Measurements from ENCODE around the gene CNEP1R1.

Gene CNEP1R1

DNA sequence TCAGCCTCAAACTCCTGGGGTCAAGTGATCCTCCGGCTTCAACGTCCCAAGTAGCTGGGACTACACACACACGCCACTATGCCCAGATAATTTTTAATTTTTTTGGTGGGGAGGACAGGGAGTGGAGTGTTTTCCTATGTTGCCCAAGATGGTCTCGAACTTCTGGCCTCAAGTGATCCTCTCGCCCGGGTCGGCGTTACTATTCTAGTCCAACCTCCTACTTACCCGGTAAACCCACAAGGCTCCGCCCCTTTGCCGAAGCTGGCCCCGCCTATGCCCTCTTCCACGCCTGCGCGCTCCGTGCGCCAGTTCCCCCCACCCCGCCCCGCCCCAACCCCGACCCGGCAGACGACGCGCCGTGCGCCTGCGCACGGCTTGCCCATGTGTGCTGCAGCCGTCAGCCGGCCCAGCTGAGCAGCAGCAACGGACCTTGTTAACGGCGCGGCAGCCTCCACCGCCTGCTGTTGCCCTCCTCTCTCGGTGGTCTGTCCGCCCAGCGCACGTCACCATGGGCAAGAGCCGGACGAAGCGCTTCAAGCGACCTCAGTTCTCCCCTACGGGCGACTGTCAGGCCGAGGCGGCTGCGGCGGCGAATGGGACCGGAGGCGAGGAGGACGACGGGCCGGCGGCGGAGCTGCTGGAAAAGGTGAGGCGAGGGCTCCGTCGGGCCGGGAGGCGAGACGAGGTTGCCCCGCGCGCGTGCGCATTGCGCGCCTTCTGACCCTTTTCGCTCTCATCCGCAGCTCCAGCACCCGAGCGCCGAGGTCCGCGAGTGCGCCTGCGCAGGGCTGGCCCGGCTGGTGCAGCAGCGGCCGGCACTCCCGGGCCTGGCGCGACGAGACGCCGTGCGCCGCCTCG lies 40.8 kb downstream of the CNEP1R1 start, which contains the start of gene HEATR3:
Gene HEATR3 (plus strand): TSS at position 347 of the 858 bp plus-strand sequence. CDS start 162 bp downstream, at position 509.
- Mint-ChIP-seq H3K27ac (peak within 1 kb of the TSS; percentile 86 to 89 (median 87)), H3K9me3 (no peaks in the 10 kb centered on the region), H3K4me3 (peak within 1 kb of the TSS; percentile 84 to 97 (median 94)), H3K36me3 (ENCODE audit: low read depth) (peaks cover 11% of the 10 kb centered on the region), H3K4me1 (peaks cover 27% of the 10 kb centered on the region), H3K27me3 (ENCODE audit: low read depth) (peaks cover 3% of the 10 kb centered on the region)
- TF ChIP-seq, protein P1, sequence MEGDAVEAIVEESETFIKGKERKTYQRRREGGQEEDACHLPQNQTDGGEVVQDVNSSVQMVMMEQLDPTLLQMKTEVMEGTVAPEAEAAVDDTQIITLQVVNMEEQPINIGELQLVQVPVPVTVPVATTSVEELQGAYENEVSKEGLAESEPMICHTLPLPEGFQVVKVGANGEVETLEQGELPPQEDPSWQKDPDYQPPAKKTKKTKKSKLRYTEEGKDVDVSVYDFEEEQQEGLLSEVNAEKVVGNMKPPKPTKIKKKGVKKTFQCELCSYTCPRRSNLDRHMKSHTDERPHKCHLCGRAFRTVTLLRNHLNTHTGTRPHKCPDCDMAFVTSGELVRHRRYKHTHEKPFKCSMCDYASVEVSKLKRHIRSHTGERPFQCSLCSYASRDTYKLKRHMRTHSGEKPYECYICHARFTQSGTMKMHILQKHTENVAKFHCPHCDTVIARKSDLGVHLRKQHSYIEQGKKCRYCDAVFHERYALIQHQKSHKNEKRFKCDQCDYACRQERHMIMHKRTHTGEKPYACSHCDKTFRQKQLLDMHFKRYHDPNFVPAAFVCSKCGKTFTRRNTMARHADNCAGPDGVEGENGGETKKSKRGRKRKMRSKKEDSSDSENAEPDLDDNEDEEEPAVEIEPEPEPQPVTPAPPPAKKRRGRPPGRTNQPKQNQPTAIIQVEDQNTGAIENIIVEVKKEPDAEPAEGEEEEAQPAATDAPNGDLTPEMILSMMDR (IDR thresholded peaks at IDR 0.05; ENCODE audit: unreplicated experiment in 3 of 3): no peak

DNA sequence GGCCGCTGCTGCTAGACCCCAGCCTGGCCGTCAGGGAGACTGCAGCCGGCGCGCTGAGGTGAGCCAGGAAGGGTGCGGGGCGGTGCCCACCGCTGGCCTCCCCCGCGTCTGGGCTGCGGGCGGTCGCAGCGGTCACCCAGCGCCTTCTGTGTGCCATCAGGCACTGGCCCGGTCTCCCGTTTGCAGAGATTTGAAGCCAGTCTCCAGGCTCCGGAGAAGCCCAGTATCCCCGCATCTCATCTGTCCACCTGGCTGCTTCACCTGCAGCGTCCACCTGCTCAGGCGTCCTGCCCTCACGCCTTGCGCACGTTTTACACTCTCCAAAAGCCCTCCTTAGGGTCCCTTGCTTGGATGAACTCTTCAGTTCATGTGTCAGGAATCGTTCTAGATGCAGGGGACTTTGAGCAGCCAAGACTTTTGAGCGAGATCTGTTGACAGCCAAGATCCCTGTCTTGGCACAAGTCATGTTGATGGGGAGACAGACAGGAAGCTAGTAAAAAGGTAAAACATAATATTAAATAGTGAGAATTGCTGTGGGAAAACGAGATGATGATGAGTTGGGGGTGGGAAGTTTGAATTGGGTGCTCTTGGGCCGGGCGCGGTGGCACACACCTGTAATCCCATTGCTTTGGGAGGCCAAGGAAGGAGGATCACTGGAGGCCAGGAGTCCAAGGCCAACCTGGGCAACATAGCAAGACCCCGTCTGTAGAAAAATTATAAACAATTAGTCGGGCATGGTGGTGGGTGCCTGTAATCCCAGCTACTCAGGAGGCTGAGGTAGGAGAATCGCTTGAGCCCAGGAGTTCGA lies 41.7 kb downstream of the CNEP1R1 start:
- peaks cover 3% of the 10 kb centered on the region for H3K27me3 Mint-ChIP-seq (ENCODE audit: low read depth)
- H3K4me1 Mint-ChIP-seq: peaks cover 31% of the 10 kb centered on the region
- peaks cover 15% of the 10 kb centered on the region for H3K36me3 Mint-ChIP-seq (ENCODE audit: low read depth)
- TF ChIP-seq, protein P1 (IDR thresholded peaks at IDR 0.05; ENCODE audit: unreplicated experiment in 3 of 3): no peak
- no peaks in the 10 kb centered on the region for H3K9me3 Mint-ChIP-seq
- peak overlapping the region; percentile 77 to 89 (median 87) for H3K27ac Mint-ChIP-seq
- peak overlapping the region; percentile 84 to 97 (median 94) for H3K4me3 Mint-ChIP-seq

DNA sequence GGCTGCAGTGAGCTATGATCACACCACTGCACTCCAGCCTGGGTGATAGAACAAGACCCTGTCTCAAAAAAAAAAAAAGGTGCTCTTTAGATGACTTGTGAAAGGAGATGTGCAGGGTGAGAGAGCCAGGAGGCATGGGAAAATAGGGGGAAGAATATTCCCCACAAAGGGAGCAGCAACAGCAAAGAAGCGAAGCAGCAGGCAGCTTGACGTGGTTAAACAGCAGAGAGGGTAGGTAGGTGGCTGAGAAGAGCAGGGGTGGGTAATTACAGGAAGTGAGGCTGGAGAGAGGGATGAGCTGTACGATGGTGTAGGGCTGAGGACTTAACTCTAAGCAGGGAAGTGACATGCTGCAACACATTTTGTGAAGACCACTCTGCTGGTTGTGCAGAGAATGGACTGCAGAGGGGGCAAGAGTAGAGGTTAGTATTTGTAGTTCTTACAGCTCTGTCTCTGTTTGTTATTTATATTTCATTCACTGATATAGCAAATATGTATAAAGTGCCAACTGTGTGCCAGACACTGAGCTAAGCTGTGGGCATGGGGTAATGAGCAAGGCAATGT lies 42.3 kb downstream of the CNEP1R1 start:
- Mint-ChIP-seq H3K27me3 (ENCODE audit: low read depth) (peaks cover 3% of the 10 kb centered on the region), H3K4me3 (peak overlapping the region; percentile 84 to 97 (median 94)), H3K36me3 (ENCODE audit: low read depth) (peaks cover 15% of the 10 kb centered on the region), H3K9me3 (no peaks in the 10 kb centered on the region), H3K4me1 (peaks cover 31% of the 10 kb centered on the region), H3K27ac (peak overlapping the region; percentile 67 to 91 (median 77))
- TF ChIP-seq, protein P1 (IDR thresholded peaks at IDR 0.05; ENCODE audit: unreplicated experiment in 3 of 3): peak; percentile 46 to 54 (median 50)

DNA sequence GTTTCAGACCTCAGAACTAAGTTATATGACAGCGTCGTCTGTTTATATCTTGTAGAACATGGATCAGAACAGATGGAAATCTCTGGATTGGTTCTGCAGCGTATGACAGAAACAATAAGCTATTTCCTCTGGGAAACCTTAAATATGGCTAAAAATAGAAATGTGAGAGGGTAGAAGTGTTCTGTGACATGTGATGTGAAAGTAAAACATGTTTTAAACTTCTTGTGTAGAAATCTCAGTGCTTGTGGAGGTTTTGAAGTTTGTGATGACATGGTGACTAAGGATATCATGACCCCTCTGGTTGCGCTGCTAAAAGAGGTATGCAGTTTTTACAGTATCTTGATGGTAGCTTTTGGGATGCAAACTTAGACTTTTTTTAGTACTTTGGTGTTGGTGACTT lies 43.5 kb downstream of the CNEP1R1 start:
- Mint-ChIP-seq H3K27ac (no peak overlapping the region), H3K27me3 (ENCODE audit: low read depth) (peaks cover 3% of the 10 kb centered on the region), H3K4me1 (peaks cover 31% of the 10 kb centered on the region), H3K4me3 (peak overlapping the region; percentile 58 to 97 (median 84)), H3K9me3 (no peaks in the 10 kb centered on the region), H3K36me3 (ENCODE audit: low read depth) (peaks cover 15% of the 10 kb centered on the region)
- TF ChIP-seq, protein P1 (IDR thresholded peaks at IDR 0.05; ENCODE audit: unreplicated experiment in 3 of 3): no peak

DNA sequence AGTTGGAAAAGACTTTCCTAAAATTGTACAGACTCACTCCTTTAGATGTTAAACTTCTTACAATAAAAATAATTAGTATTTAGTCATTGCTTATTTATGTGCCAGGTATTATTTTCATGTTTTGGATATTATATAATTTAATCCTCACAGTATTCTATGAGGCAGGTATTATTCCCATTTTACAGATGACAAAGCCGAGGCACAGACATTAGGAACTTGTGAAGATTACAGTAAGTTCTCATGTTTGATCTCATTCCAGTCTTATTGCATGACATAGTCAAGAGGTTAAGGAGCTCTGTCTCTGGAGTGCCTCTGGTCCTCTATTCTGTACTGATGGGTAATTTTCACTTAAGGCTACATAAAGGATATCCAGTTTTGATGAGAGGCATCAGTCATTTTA lies 44.0 kb downstream of the CNEP1R1 start:
- Mint-ChIP-seq H3K27ac (no peak overlapping the region), H3K4me3 (peak overlapping the region in 2 of 3 experiments; percentile 50 to 62), H3K9me3 (no peaks in the 10 kb centered on the region), H3K27me3 (ENCODE audit: low read depth) (peaks cover 3% of the 10 kb centered on the region), H3K4me1 (peaks cover 31% of the 10 kb centered on the region), H3K36me3 (ENCODE audit: low read depth) (peaks cover 15% of the 10 kb centered on the region)
- TF ChIP-seq, protein P1 (IDR thresholded peaks at IDR 0.05; ENCODE audit: unreplicated experiment in 3 of 3): no peak

All from nephron (organoid).